H1 (cell line): ENCODE results near the gene ARHGAP26. TPM values are rescaled to one million over a fixed set of nuclear protein-coding genes. Genes with fewer than 3 reads are reported as not detected.

Experiments
- CTCF ChIA-PET: fragments of 300-600 bp; sonication (Branson Sonifier 250); formaldehyde crosslinking; loops from one replicate; lab custom pipeline; 2021; ENCODE audit not compliant: partially characterized antibody; lab: Charles Lee
- POLR2A ChIA-PET: fragments of 300-600 bp; sonication (Branson Sonifier 250); formaldehyde crosslinking; loops from one replicate; lab custom pipeline; 2021; ENCODE audit warnings: inconsistent platforms; ENCODE audit not compliant: partially characterized antibody; lab: Charles Lee
- DNase-seq, 2 experiments: peaks; one replicate each; pipeline versions ENCODE4 v3.0.0 to v3.0.0-alpha.2; 2010 to 2022; ENCODE audit warnings: low spot score in 2 of 2, low read depth in 1 of 2, mixed read lengths in 1 of 2
- FAIRE-seq: peaks from 2 replicates; lab custom pipeline; 2011; peaks lifted over from hg19 to GRCh38; lab: Jason Lieb, UNC
- H2AFZ ChIP-seq: 2 replicates; pipeline ENCODE4 v1.8.1; 2012; ENCODE audit warnings: low read length, inconsistent platforms
- H2AK5ac ChIP-seq: 2 replicates; pipeline ENCODE4 v1.6.1; 2013; ENCODE audit warnings: low read depth, low read length
- H2BK120ac ChIP-seq: replicated peaks from 2 replicates; pipeline ENCODE3; 2013; ENCODE audit warnings: low read depth, low read length, inconsistent platforms
- H2BK12ac ChIP-seq: 2 replicates; pipeline ENCODE4 v1.6.1; 2013; ENCODE audit warnings: low read depth, low read length
- H2BK15ac ChIP-seq: 2 replicates; pipeline ENCODE4 v1.6.1; 2013; ENCODE audit warnings: low read length
- H2BK20ac ChIP-seq: 2 replicates; pipeline ENCODE4 v1.6.1; 2013; ENCODE audit warnings: low read length
- H2BK5ac ChIP-seq: 2 replicates; pipeline ENCODE4 v1.6.1; 2013; ENCODE audit warnings: low read depth, low read length
- H3K14ac ChIP-seq: 2 replicates; pipeline ENCODE4 v1.6.1; 2013; ENCODE audit warnings: inconsistent platforms; ENCODE audit not compliant: insufficient read length
- H3K18ac ChIP-seq: 2 replicates; pipeline ENCODE4 v1.6.1; 2013; ENCODE audit warnings: low read length; ENCODE audit errors: extremely low read depth
- H3K23ac ChIP-seq: 2 replicates; pipeline ENCODE4 v1.6.1; 2013; ENCODE audit warnings: inconsistent platforms; ENCODE audit not compliant: insufficient read length
- H3K23me2 ChIP-seq: 2 replicates; pipeline ENCODE4 v1.6.1; 2013; ENCODE audit warnings: low read depth, low read length
- H3K27ac ChIP-seq: 2 replicates; pipeline ENCODE4 v1.6.1; 2011; ENCODE audit warnings: low read depth, low read length, inconsistent platforms
- H3K27me3 ChIP-seq, 4 experiments: replicated peaks in 1 of 4; 1 replicate in 1 of 4; 2 replicates in 3 of 4; pipeline versions ENCODE4 v1.6.1 to v1.8.1; 2011 to 2013; ENCODE audit warnings: low read length in 3 of 4, mild to moderate bottlenecking in 3 of 4, inconsistent platforms in 2 of 4, mixed read lengths in 2 of 4, moderate library complexity in 1 of 4; ENCODE audit not compliant: control insufficient read depth in 3 of 4, insufficient read depth in 3 of 4; ENCODE audit errors: extremely low read depth in 1 of 4
- H3K36me3 ChIP-seq, 4 experiments: 2 replicates each; pipeline versions ENCODE4 v1.6.1 to v1.8.1; 2011 to 2013; ENCODE audit warnings: mild to moderate bottlenecking in 4 of 4, low read length in 3 of 4, moderate library complexity in 2 of 4, control low read depth in 1 of 4, inconsistent platforms in 1 of 4; ENCODE audit not compliant: insufficient read depth in 4 of 4, control insufficient read depth in 2 of 4
- H3K4ac ChIP-seq: replicated peaks from 2 replicates; pipeline ENCODE3; 2013; ENCODE audit warnings: low read length, low read depth, mixed read lengths, inconsistent platforms; ENCODE audit not compliant: insufficient read length
- H3K4me1 ChIP-seq, 4 experiments: replicated peaks in 1 of 4; 1 replicate in 1 of 4; 2 replicates in 3 of 4; pipeline versions ENCODE4 v1.6.1 to v1.8.1; 2011 to 2013; ENCODE audit warnings: low read length in 3 of 4, inconsistent platforms in 2 of 4, mixed read lengths in 1 of 4; ENCODE audit not compliant: insufficient read depth in 4 of 4, control insufficient read depth in 3 of 4
- H3K4me2 ChIP-seq, 2 experiments: 2 replicates each; pipeline versions ENCODE4 v1.6.1 to v1.8.1; 2011 to 2013; ENCODE audit warnings: low read depth in 2 of 2, low read length in 2 of 2, control low read depth in 1 of 2, inconsistent platforms in 1 of 2, mild to moderate bottlenecking in 1 of 2; ENCODE audit not compliant: insufficient read depth in 1 of 2
- H3K4me3 ChIP-seq, 4 experiments: fragments of 200-600, 300-600 bp in 1 of 4; sonication (generic), shearing (Covaris generic), sonication (Bioruptor Twin) in 1 of 4; 2 replicates each; pipeline versions ENCODE4 v1.5.1 to v1.8.1; 2011 to 2016; ENCODE audit warnings: low read length in 4 of 4, low read depth in 3 of 4, control low read depth in 2 of 4, inconsistent platforms in 2 of 4, mild to moderate bottlenecking in 2 of 4, mixed read lengths in 1 of 4, moderate library complexity in 1 of 4; ENCODE audit not compliant: insufficient read depth in 2 of 4; ENCODE audit errors: extremely low read depth in 1 of 4
- H3K56ac ChIP-seq: replicated peaks from 2 replicates; pipeline ENCODE3; 2013; ENCODE audit warnings: low read depth, mild to moderate bottlenecking, mixed read lengths, low read length, inconsistent platforms; ENCODE audit not compliant: insufficient read length
- H3K79me1 ChIP-seq: 2 replicates; pipeline ENCODE4 v1.6.1; 2013; ENCODE audit warnings: low read depth, low read length, control low read depth
- H3K79me2 ChIP-seq, 2 experiments: 2 replicates each; pipeline versions ENCODE4 v1.6.1 to v1.8.1; 2012 to 2013; ENCODE audit warnings: low read length in 2 of 2, mild to moderate bottlenecking in 2 of 2, inconsistent platforms in 1 of 2; ENCODE audit not compliant: insufficient read depth in 2 of 2, control insufficient read depth in 1 of 2
- H3K9ac ChIP-seq, 4 experiments: replicated peaks in 1 of 4; 1 replicate in 1 of 4; 2 replicates in 3 of 4; pipeline versions ENCODE4 v1.6.1 to v1.8.1; 2011 to 2013; ENCODE audit warnings: low read depth in 3 of 4, low read length in 3 of 4, control low read depth in 2 of 4, mild to moderate bottlenecking in 2 of 4, moderate library complexity in 2 of 4, inconsistent platforms in 1 of 4; ENCODE audit errors: extremely low read depth in 1 of 4
- H3K9me3 ChIP-seq, 2 experiments: 2 replicates each; pipeline versions ENCODE4 v1.6.1 to v1.8.1; 2012 to 2013; ENCODE audit warnings: mild to moderate bottlenecking in 2 of 2, moderate library complexity in 2 of 2, control low read depth in 1 of 2, inconsistent platforms in 1 of 2, low read depth in 1 of 2, low read length in 1 of 2, mixed read lengths in 1 of 2; ENCODE audit not compliant: insufficient read depth in 2 of 2
- H4K20me1 ChIP-seq, 2 experiments: replicated peaks in 1 of 2; 2 replicates each; pipeline versions ENCODE3 to v1.8.1; 2011 to 2013; ENCODE audit warnings: inconsistent platforms in 2 of 2, low read length in 2 of 2, mild to moderate bottlenecking in 1 of 2; ENCODE audit not compliant: insufficient read depth in 2 of 2, control insufficient read depth in 1 of 2
- H4K5ac ChIP-seq: 2 replicates; pipeline ENCODE4 v1.6.1; 2013; ENCODE audit warnings: low read length, low read depth, mixed read lengths, inconsistent platforms; ENCODE audit not compliant: insufficient read length
- H4K8ac ChIP-seq: 2 replicates; pipeline ENCODE4 v1.8.0; 2013; ENCODE audit warnings: mild to moderate bottlenecking, moderate library complexity, low read length, inconsistent platforms; ENCODE audit not compliant: insufficient read depth; ENCODE audit errors: extremely low read depth
- H4K91ac ChIP-seq: replicated peaks from 2 replicates; pipeline ENCODE3; 2013; ENCODE audit warnings: low read length, mixed read lengths, inconsistent platforms; ENCODE audit not compliant: insufficient read length
- CREB1 ChIP-seq: IDR thresholded peaks from 2 replicates; pipeline ENCODE4 v1.6.1; 2012; ENCODE audit warnings: inconsistent platforms
- EGR1 ChIP-seq: IDR thresholded peaks from 2 replicates; pipeline ENCODE4 v1.6.1; 2011; ENCODE audit warnings: low read depth, low read length, borderline replicate concordance
- JUN ChIP-seq: IDR thresholded peaks from 2 replicates; pipeline ENCODE4 v1.6.1; 2011; ENCODE audit warnings: low read depth, mild to moderate bottlenecking, improper control_type of control experiment, low read length
- KDM4A ChIP-seq: IDR thresholded peaks from one replicate; pipeline ENCODE4 v1.7.1; 2012; ENCODE audit warnings: low read depth, mild to moderate bottlenecking, moderate library complexity, low read length, inconsistent platforms; ENCODE audit not compliant: severe bottlenecking
- MAFK ChIP-seq: IDR thresholded peaks from 2 replicates; pipeline ENCODE4 v1.6.1; 2012; ENCODE audit warnings: low read depth, mild to moderate bottlenecking, improper control_type of control experiment, low read length
- NANOG ChIP-seq: IDR thresholded peaks from 2 replicates; pipeline ENCODE4 v1.6.1; 2011; ENCODE audit warnings: low read length, low read depth, mild to moderate bottlenecking, inconsistent platforms; ENCODE audit not compliant: insufficient read depth, poor library complexity, severe bottlenecking
- NRF1 ChIP-seq: IDR thresholded peaks from 2 replicates; pipeline ENCODE4 v1.6.1; 2011; ENCODE audit warnings: mild to moderate bottlenecking, low read depth, low read length, improper control_type of control experiment
- POU5F1 ChIP-seq: IDR thresholded peaks from 2 replicates; pipeline ENCODE4 v1.6.1; 2011; ENCODE audit warnings: low read depth, mild to moderate bottlenecking, low read length, moderate library complexity
- SP4 ChIP-seq: IDR thresholded peaks from 2 replicates; pipeline ENCODE4 v1.6.1; 2012; ENCODE audit warnings: low read length, inconsistent platforms
- TCF12 ChIP-seq: IDR thresholded peaks from 2 replicates; pipeline ENCODE4 v1.6.1; 2011; ENCODE audit warnings: low read depth, mild to moderate bottlenecking, low read length
- WGBS, 2 experiments: shearing (Covaris generic) in 1 of 2; methylation state at CpG; one replicate each; pipeline versions ENCODE4 v1.1.6 to v1.1.7; 2013 to 2015; ENCODE audit warnings: low lambda C conversion rate in 2 of 2, mixed read lengths in 2 of 2, inconsistent platforms in 1 of 2, low coverage in 1 of 2, missing lambda C conversion rate in 1 of 2; ENCODE audit not compliant: insufficient replicate concordance in 2 of 2, insufficient coverage in 1 of 2, insufficient read length in 1 of 2; ENCODE audit errors: extremely low coverage in 1 of 2, missing lambda C conversion rate in 1 of 2; 5-methylcytosine and 5-hydroxymethylcytosine counted together
- polyA plus RNA-seq, 7 experiments: library from polyadenylated mRNA; depleted of rRNA in 3 of 7; stranded (reverse) in 5 of 7; unstranded in 2 of 7; fragments of >200 nt in 5 of 7; fragments of 200-250 nt in 2 of 7; gene quantifications; 1 replicate in 5 of 7; 2 replicates in 1 of 7; 4 replicates in 1 of 7; pipeline versions ENCODE4 v1.2.1 to v1.2.3, GENCODE V29; 2011 to 2013; ENCODE audit warnings: missing spikeins in 2 of 7, mixed read lengths in 2 of 7
- total RNA-seq: library from RNA; stranded (reverse); fragmentation: NEBNext Ultra II Directional; extraction: Animal tissue kit (Norgen Biotek cat#: 25700); gene quantifications from 2 replicates; pipeline ENCODE4 v1.2.1, GENCODE V29; 2021
- TF ChIP-seq, protein P1 (sequence below), 3 experiments: IDR thresholded peaks; 1 replicate in 2 of 3; 2 replicates in 1 of 3; pipeline versions ENCODE4 v1.5.1 to v1.6.1; 2011; ENCODE audit warnings: low read length in 3 of 3, mild to moderate bottlenecking in 3 of 3, inconsistent platforms in 2 of 3, low read depth in 1 of 3, moderate library complexity in 1 of 3; ENCODE audit not compliant: insufficient read depth in 1 of 3; ENCODE audit errors: control extremely low read depth in 1 of 3

Gene ARHGAP26
- total and polyA plus RNA-seq, 2 of the 8 experiments (the other 6 are each of a cell fraction or from before 2014, with no cell fraction given), result 7.1 to 24.8 TPM

DNA sequence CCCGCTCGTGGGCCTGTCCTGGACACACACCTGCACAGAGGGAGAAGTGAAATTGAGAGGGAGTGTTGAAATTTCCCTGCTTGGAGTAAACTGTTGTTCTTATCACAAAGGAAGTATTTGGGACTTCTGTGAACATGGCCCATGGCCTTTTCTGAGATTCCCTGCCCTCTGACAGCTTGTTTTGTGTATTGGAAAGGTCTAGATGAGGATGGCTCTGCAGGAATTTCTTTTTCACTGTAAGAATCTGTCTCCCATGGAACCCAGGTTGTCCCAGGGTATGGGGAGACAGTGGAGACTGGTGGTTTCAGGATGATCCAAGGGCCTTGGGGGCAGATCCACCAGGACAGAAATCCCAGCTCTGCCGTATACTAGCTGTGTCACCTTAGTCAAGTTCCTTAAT is 121.8 kb downstream of the ARHGAP26 start:
- POLR2A ChIA-PET, result no interaction called here

More for the DNA sequence above, 121.8 kb downstream of the ARHGAP26 start:
- Histone ChIP-seq H3K23me2 (no peaks in the 10 kb centered on the region), H3K9me3 (no peaks in the 10 kb centered on the region), H3K79me2 (no peaks in the 10 kb centered on the region; a peak in 1 of 4 replicates), H3K9ac (no peak overlapping the region), H2BK120ac (no peak overlapping the region), H3K79me1 (no peaks in the 10 kb centered on the region; the same call in 1 of the 2 replicates), H4K5ac (no peak overlapping the region), H4K91ac (no peak overlapping the region), H4K8ac (no peak overlapping the region), H3K23ac (no peak overlapping the region), H2BK12ac (no peak overlapping the region), H4K20me1 (no peaks in the 10 kb centered on the region), H2BK5ac (no peak overlapping the region), H3K27me3 (no peaks in the 10 kb centered on the region), H2AFZ (no peak overlapping the region), H3K4me1 (peaks cover 0 to 20% (median 4%) of the 10 kb centered on the region in 4 experiments), H3K4me2 (no peak overlapping the region), H3K56ac (no peak overlapping the region), H2BK20ac (no peak overlapping the region), H3K18ac (peak overlapping the region; percentile 53; the same call in 1 of the 2 replicates), H3K27ac (no peak overlapping the region), H3K14ac (no peak overlapping the region), H3K4ac (no peak overlapping the region), H3K4me3 (no peak overlapping the region), H2BK15ac (no peak overlapping the region), H2AK5ac (no peak overlapping the region), H3K36me3 (peaks cover 0 to 3% (median 1%) of the 10 kb centered on the region in 4 experiments; a peak in 2 of 8 replicates)
- no peak for DNase-seq
- CTCF ChIA-PET, result interaction anchor here (0.6 to 26.2 kb wide), 12 partner anchors 10 to 290 kb away, joined by 3 to 627 read pairs (median 4); partner anchors contain the start of gene ARHGAP26
- no peak for FAIRE-seq
- TF ChIP-seq MAFK, result no peak
- TF ChIP-seq JUN, result no peak
- no peak for TF ChIP-seq POU5F1
- TF ChIP-seq SP4, result no peak
- TF ChIP-seq NRF1, result no peak
- TF ChIP-seq EGR1, result no peak
- no peak for TF ChIP-seq CREB1
- TF ChIP-seq, protein P1, sequence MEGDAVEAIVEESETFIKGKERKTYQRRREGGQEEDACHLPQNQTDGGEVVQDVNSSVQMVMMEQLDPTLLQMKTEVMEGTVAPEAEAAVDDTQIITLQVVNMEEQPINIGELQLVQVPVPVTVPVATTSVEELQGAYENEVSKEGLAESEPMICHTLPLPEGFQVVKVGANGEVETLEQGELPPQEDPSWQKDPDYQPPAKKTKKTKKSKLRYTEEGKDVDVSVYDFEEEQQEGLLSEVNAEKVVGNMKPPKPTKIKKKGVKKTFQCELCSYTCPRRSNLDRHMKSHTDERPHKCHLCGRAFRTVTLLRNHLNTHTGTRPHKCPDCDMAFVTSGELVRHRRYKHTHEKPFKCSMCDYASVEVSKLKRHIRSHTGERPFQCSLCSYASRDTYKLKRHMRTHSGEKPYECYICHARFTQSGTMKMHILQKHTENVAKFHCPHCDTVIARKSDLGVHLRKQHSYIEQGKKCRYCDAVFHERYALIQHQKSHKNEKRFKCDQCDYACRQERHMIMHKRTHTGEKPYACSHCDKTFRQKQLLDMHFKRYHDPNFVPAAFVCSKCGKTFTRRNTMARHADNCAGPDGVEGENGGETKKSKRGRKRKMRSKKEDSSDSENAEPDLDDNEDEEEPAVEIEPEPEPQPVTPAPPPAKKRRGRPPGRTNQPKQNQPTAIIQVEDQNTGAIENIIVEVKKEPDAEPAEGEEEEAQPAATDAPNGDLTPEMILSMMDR (IDR thresholded peaks at IDR 0.05; ENCODE audit: control extremely low read depth in 1 of 3, insufficient read depth in 1 of 3, low read depth in 1 of 3, low read length in 3 of 3), result no peak
- TF ChIP-seq NANOG, result no peak
- no peak for TF ChIP-seq TCF12
- no peak for TF ChIP-seq KDM4A
- 91% methylated on average over 3 of the region's 3 CpGs; no CpG with 5 or more reads in 1 of the 2 experiments for WGBS, 2 experiments
